Activated CD4-positive, alpha-beta memory T cell treated with anti-CD3 and anti-CD28 coated beads for 36 hours (primary cell): ENCODE results near the gene ENOX1. TPM values are rescaled to one million over a fixed set of nuclear protein-coding genes. Genes with fewer than 3 reads are reported as not detected.

Experiments
- CTCF ChIA-PET: fragments of 350-600 bp; sonication (Branson Sonifier 250); formaldehyde crosslinking; loops from one replicate; lab custom pipeline; 2021; ENCODE audit warnings: antibody characterized with exemption, inconsistent platforms; lab: Charles Lee
- POLR2A ChIA-PET: fragments of 350-600 bp; sonication (Branson Sonifier 250); formaldehyde crosslinking; loops from one replicate; lab custom pipeline; 2021; ENCODE audit warnings: antibody characterized with exemption; lab: Charles Lee
- DNase-seq: peaks from one replicate; pipeline ENCODE4 v3.0.0-alpha.2; 2020
- H3K27ac Mint-ChIP-seq: one replicate; pipeline ENCODE4 v1.8.0; 2021; ENCODE audit warnings: mixed read lengths
- H3K27me3 Mint-ChIP-seq: one replicate; pipeline ENCODE4 v1.8.0; 2021; ENCODE audit warnings: mixed read lengths
- H3K36me3 Mint-ChIP-seq: one replicate; pipeline ENCODE4 v1.8.0; 2021; ENCODE audit warnings: mixed read lengths
- H3K4me1 Mint-ChIP-seq: one replicate; pipeline ENCODE4 v1.8.0; 2021; ENCODE audit warnings: low read depth, mixed read lengths
- H3K4me3 Mint-ChIP-seq: one replicate; pipeline ENCODE4 v1.8.0; 2021; ENCODE audit warnings: mild to moderate bottlenecking, mixed read lengths
- H3K9me3 Mint-ChIP-seq: one replicate; pipeline ENCODE4 v1.8.0; 2021; ENCODE audit warnings: mixed read lengths
- intact Hi-C: fragments of 100-400 bp; cut with micrococcal nuclease; formaldehyde crosslinking; loops from one replicate; pipeline ENCODE4 v1.15.1; 2023
- total RNA-seq, 2 experiments: library from RNA; stranded (reverse); gene quantifications; one replicate each; pipeline ENCODE4 v1.2.3, GENCODE V29; 2021

Gene ENOX1
- total RNA-seq, 2 experiments from 2014 or later: 0.44 to 0.45 TPM

DNA sequence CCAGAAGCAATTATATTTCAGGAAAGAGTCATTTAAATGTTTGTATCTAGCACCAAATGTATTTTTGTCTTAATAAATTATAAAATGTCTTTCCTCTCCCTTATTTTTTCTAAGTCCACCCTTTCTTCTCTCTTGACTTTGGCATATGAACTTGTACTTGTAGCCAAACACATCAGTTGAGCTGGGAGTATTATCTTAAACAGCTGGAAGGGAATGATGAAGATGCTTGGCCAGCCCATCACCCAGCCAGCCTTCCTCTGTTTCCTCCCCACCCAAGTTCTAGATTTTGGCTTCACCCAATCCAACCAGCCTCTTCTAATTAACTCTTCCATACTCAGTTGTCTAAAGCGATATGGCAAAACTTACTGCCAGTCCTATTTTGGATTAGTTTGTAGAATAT lies 272.5 kb downstream of the ENOX1 start:
- Mint-ChIP-seq H3K4me3 (no peak overlapping the region), H3K27ac (no peak overlapping the region), H3K4me1 (no peaks in the 10 kb centered on the region), H3K9me3 (no peaks in the 10 kb centered on the region), H3K36me3 (no peaks in the 10 kb centered on the region), H3K27me3 (peaks cover 5% of the 10 kb centered on the region)
- no peak for DNase-seq
- ChIA-PET CTCF (no interaction called here), POLR2A (no interaction called here)
- intact Hi-C loops: no loop called here

DNA sequence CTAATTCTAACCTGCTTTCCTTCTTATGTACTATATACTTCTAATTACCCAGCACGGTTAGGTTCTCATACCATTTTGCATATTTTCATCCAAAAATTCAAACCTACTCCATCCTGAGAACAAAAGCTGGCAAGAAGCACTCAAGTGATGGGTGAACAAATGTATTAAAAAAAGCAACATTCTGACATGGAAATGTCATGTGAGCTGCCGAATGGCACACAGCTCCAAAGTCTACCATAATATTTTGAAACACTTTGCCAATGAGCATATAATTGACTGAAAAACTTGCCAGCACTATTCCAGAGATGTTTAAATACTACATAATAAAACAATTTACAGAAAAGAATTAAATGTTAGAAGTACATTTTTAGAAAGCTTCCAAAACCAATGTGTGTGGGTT lies 274.6 kb downstream of the ENOX1 start:
- CTCF ChIA-PET: no interaction called here
- no peaks in the 10 kb centered on the region for H3K4me1 Mint-ChIP-seq
- no peaks in the 10 kb centered on the region for H3K9me3 Mint-ChIP-seq
- intact Hi-C loops: no loop called here
- DNase-seq: no peak
- no peak overlapping the region for H3K4me3 Mint-ChIP-seq
- peaks cover 5% of the 10 kb centered on the region for H3K27me3 Mint-ChIP-seq
- POLR2A ChIA-PET: no interaction called here
- H3K36me3 Mint-ChIP-seq: no peaks in the 10 kb centered on the region
- no peak overlapping the region for H3K27ac Mint-ChIP-seq

DNA sequence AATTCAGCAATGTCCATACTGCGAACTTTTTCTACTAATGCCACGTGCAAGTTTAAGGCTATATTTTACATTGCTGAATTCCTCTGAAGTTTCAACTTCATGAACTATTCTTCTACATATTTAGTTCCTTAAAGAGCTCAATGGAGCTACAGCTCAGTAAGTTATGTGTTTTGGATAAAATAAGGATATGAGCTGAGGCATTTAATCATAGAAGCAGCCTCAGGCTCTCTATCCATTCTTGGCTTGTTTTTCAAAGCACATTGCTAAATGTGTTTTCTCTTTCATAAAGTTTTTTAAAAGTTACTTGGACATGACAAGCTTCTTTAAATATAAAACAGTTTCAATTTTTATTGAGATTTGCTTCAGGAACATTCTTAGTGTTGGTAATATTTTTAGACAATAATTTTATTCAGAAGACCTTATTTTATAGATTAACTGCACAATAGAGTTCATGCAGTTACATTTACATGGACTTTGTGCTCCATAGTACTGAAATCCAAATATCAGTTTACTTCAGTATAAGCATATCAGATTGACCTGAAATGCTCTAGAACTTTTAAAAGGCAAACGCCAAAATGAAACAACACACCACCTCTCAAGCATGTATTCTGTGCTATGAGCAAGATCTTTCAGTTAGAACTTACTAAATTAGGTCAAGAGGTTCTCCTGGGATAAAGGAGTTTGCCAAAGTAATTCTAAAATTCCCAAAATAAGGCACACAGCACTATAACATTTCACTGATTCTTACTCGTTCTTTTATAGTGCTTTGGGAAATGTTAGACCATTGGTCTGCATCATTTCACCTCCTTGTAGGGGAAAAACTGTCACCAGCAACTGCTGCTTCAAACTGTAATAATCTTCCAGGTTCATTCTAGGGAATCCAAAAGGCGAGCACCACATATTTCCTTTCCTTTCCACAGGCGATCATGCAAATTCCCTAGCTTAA lies 275.5 kb downstream of the ENOX1 start:
- intact Hi-C loops: no loop called here
- Mint-ChIP-seq H3K27me3 (peaks cover 5% of the 10 kb centered on the region), H3K4me1 (no peaks in the 10 kb centered on the region), H3K9me3 (no peaks in the 10 kb centered on the region), H3K4me3 (no peak overlapping the region), H3K27ac (no peak overlapping the region), H3K36me3 (no peaks in the 10 kb centered on the region)
- DNase-seq: no peak
- POLR2A ChIA-PET: no interaction called here
- CTCF ChIA-PET: no interaction called here

DNA sequence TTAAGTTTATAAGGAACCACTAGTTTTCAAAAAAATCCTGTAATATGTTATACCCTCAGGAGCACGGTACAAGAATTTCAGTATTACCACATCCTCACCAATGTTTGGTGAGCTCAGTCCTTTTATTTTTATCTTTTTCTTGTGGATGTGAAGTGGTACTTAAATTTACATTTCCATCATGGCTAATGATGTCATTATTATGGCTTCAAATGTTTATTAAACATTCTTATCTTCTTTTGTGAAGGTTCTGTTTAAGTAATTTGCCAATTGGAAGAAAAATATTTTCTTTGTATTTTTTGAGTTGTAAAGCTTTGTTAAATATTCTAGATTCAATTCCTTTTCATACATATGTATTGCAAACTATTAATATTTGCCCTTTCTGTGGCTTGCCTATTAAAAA lies 291.0 kb downstream of the ENOX1 start:
- H3K9me3 Mint-ChIP-seq: no peaks in the 10 kb centered on the region
- ChIA-PET CTCF (no interaction called here), POLR2A (no interaction called here)
- H3K4me3 Mint-ChIP-seq: no peak overlapping the region
- H3K36me3 Mint-ChIP-seq: no peaks in the 10 kb centered on the region
- H3K27me3 Mint-ChIP-seq: peaks cover 10% of the 10 kb centered on the region
- no peaks in the 10 kb centered on the region for H3K4me1 Mint-ChIP-seq
- intact Hi-C loops: no loop called here
- no peak overlapping the region for H3K27ac Mint-ChIP-seq
- DNase-seq: no peak

DNA sequence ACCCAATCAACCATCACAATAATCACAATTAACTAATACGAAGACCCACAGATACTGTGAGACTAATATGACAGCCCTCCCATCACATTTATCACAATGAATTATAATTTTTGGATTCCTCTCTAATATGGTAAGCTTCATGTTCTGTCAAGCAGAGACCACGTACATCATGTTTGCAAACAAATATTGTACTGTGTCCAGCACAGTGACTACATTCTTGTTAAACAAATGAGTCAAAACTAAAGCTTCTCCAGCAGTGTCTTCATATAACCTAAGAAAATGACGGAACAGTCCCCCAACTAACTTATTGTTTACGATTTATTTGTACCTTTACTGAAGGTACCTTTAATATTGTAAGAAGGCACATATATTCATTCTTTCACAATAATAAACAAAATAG lies 292.6 kb downstream of the ENOX1 start:
- Mint-ChIP-seq H3K4me1 (no peaks in the 10 kb centered on the region), H3K27ac (no peak overlapping the region), H3K36me3 (no peaks in the 10 kb centered on the region), H3K9me3 (no peaks in the 10 kb centered on the region), H3K4me3 (no peak overlapping the region), H3K27me3 (peaks cover 4% of the 10 kb centered on the region)
- POLR2A ChIA-PET: no interaction called here
- no peak for DNase-seq
- CTCF ChIA-PET: no interaction called here
- intact Hi-C loops: no loop called here

DNA sequence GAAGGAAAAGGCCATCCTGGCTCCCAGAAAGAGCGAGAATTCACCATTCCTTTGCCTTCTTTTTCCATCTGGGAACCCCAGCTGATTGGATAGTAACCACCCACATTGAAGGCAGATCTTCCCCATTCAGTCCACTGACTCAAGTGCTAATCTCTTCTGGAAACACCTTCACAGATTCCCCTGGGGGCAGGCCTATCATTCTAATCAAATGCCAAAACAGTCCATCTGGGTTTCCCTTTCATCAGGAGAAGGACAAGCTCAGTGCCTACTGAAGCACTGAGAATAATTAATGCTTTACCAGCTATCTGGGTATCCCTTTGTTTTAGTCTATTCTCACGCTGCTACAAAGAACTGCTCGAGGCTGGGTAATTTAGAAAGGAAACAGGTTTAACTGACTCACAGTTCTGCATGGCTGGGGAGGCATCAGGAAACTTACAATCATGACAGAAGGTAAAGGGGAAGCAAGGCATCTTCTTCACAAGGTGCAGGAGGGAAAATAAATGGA lies 293.2 kb downstream of the ENOX1 start:
- intact Hi-C loops: no loop called here
- Mint-ChIP-seq H3K4me3 (no peak overlapping the region), H3K4me1 (no peaks in the 10 kb centered on the region), H3K27me3 (peaks cover 4% of the 10 kb centered on the region), H3K9me3 (no peaks in the 10 kb centered on the region), H3K27ac (no peak overlapping the region), H3K36me3 (no peaks in the 10 kb centered on the region)
- CTCF ChIA-PET: no interaction called here
- POLR2A ChIA-PET: no interaction called here
- no peak for DNase-seq

DNA sequence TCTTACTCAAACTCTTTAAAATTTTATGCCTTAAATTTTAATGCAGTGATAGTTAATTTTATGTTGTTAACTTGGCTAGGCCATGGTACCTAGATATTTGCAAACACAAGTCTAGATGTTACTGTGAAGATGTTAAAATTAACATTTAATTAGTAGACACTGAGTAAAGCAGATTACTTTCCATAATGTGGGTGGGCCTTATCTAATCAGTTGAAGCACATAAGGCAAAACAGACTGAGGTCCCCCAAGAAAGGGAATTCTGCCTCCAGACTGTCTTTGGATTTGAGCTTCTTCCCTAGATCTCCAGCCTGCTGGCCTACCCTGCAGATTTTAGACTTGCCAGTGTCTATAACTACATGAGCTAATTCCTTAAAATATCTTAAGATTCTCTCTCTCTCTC lies 294.0 kb downstream of the ENOX1 start:
- DNase-seq: no peak
- Mint-ChIP-seq H3K36me3 (no peaks in the 10 kb centered on the region), H3K4me3 (no peak overlapping the region), H3K27me3 (peaks cover 2% of the 10 kb centered on the region), H3K27ac (no peak overlapping the region), H3K4me1 (no peaks in the 10 kb centered on the region), H3K9me3 (no peaks in the 10 kb centered on the region)
- ChIA-PET CTCF (no interaction called here), POLR2A (no interaction called here)
- intact Hi-C loops: no loop called here

DNA sequence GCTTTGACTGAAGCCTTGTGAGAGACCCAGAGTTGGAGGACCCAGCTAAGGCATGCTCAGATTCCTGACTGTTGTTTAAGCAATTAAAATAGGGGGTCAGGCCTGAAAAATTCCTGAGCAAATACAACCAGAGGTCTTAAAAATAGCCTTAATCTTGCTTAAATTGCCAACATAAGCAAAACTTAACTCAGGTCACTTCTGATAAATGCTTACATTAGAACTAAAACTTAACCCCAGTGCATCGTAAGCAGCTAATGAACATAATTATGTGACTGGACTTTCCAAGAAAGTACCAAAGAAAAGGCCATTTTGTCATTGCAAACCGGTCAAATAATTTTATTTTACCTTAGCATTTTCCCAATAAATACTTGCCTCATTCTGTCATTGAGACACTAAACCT lies 294.5 kb downstream of the ENOX1 start:
- POLR2A ChIA-PET: no interaction called here
- Mint-ChIP-seq H3K27ac (no peak overlapping the region), H3K27me3 (no peaks in the 10 kb centered on the region), H3K9me3 (no peaks in the 10 kb centered on the region), H3K4me3 (no peak overlapping the region), H3K4me1 (no peaks in the 10 kb centered on the region), H3K36me3 (no peaks in the 10 kb centered on the region)
- CTCF ChIA-PET: no interaction called here
- intact Hi-C loops: no loop called here
- no peak for DNase-seq

DNA sequence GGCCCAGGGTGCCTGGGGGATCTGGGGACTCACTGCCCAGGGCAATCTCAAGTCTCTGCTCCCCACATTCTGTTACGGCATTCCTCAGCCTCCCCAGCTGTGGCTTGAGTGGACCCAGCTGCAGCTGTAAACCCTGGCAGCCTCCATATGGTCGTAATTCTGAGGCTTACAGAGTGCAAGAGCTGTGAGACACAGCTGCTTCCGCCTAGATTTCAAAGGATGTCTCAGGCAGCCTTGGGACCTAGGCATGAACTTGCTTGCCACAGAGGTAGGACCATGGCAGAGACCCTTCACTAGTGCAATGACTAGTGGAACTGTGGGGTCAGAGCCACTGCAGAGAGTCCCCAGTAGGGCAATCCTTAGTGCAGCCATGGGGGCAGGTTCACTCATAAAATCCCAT lies 297.5 kb downstream of the ENOX1 start:
- Mint-ChIP-seq H3K27ac (no peak overlapping the region), H3K36me3 (no peaks in the 10 kb centered on the region), H3K4me1 (peaks cover 10% of the 10 kb centered on the region), H3K9me3 (no peaks in the 10 kb centered on the region), H3K4me3 (no peak overlapping the region), H3K27me3 (no peaks in the 10 kb centered on the region)
- no peak for DNase-seq
- CTCF ChIA-PET: no interaction called here
- POLR2A ChIA-PET: no interaction called here
- intact Hi-C loops: no loop called here

DNA sequence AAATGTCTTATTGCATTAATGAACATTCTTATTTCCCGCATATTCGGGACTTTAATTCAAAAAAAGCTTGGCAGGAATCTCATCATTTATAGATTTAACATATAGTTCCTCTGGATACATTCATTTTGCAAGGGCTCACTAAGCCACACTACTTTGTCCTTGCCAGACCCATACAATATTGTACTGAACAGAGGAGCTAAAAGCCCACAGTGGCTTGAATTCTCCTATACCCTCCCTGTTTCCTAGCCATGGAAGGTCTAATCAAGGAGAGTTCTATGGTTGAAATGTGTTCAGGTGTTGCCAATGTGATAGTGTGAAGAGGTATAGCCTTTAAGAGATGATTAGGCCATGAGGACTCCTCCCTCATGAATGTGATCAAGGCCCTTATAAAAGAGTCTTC lies 298.9 kb downstream of the ENOX1 start:
- H3K4me3 Mint-ChIP-seq: no peak overlapping the region
- H3K27ac Mint-ChIP-seq: no peak overlapping the region
- no peaks in the 10 kb centered on the region for H3K36me3 Mint-ChIP-seq
- no peak for DNase-seq
- no peaks in the 10 kb centered on the region for H3K9me3 Mint-ChIP-seq
- no peaks in the 10 kb centered on the region for H3K27me3 Mint-ChIP-seq
- peaks cover 15% of the 10 kb centered on the region for H3K4me1 Mint-ChIP-seq
- CTCF ChIA-PET: no interaction called here
- POLR2A ChIA-PET: no interaction called here
- intact Hi-C loops: no loop called here

DNA sequence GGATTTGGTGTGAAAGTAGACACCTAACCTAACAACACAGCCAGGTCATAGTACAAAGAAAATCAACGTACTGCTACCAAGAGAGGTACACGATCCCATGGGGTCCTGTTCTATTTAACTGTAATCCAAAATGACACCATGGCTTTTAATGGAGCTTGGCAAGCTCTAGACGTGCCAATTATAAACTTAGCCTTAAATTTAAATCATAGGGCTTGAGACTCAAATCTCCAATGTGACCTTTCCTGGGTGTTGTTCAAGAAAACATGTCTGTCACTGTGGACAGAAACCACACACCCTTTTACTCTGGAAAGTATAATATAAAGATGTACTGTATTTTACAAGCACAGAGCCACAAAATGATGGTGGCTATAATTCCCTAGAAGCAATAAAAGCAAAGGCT lies 299.3 kb downstream of the ENOX1 start:
- Mint-ChIP-seq H3K4me3 (no peak overlapping the region), H3K36me3 (no peaks in the 10 kb centered on the region), H3K27ac (no peak overlapping the region), H3K9me3 (no peaks in the 10 kb centered on the region), H3K4me1 (peaks cover 15% of the 10 kb centered on the region), H3K27me3 (no peaks in the 10 kb centered on the region)
- ChIA-PET POLR2A (no interaction called here), CTCF (no interaction called here)
- intact Hi-C loops: no loop called here
- DNase-seq: no peak

DNA sequence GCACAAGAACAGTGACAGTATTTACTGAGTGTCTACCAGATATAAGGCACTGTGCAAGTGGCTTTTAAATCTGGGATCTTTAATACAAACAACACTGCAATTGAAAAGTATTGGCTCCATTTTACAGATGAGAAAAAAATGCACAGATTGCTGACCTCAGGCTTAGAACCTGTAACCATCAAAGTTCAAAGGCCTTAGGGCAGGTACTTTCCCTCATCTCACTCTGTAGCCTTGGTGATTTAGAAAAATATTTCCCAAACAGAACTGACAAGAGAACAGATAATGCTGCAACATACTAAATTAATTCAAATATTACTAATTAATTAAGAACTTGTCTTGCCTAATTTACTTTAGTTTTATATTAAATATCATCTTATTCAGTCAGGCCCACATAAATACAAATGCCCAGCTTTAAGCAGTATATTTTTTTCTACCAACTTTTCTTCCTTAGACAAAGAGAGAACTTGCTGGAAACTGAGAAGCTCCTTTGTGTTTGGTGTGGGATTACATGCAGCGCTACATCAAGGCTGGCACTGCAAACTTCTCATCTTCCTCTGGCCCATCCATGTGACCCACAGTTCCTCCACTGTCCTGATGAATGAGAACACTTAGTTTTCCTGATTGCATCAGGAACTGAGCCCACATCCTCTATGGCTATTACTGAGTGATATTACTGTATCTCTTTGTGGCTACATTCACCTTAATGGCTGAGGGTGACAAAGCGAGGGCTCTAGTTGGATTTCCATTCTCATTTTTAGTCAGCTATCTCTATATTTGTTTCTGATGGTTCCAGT lies 302.1 kb downstream of the ENOX1 start:
- Mint-ChIP-seq H3K27ac (no peak overlapping the region), H3K27me3 (no peaks in the 10 kb centered on the region), H3K4me1 (peaks cover 15% of the 10 kb centered on the region), H3K9me3 (no peaks in the 10 kb centered on the region), H3K4me3 (no peak overlapping the region), H3K36me3 (no peaks in the 10 kb centered on the region)
- POLR2A ChIA-PET: no interaction called here
- intact Hi-C loops: no loop called here
- DNase-seq: no peak
- CTCF ChIA-PET: no interaction called here
